ENCODE data around the gene SLC35E3. TPM values are rescaled to one million over a fixed set of nuclear protein-coding genes. Genes with fewer than 3 reads are reported as not detected.

Gene SLC35E3
- 10 to 100 TPM in 1 of 2 donors, under 1 TPM in 1; 0.95 to 14.1 TPM for total RNA-seq

- no peaks in the 10 kb centered on the region for H3K27me3 ChIP-seq (replicated peaks; ENCODE audit: insufficient read depth)
- H3K4me3 ChIP-seq = peak within 1 kb of the TSS; percentile 82
- peak; percentile 60 for DNase-seq (ENCODE audit: low spot score)
- peaks cover 0 to 14% of the 10 kb centered on the region in 2 donors for H3K4me1 ChIP-seq (ENCODE audit: control insufficient read depth in 1 of 2, low read depth in 2 of 2)
- no peak for TF ChIP-seq CTCF (IDR thresholded peaks at IDR 0.05)
- ATAC-seq (ENCODE audit: insufficient number of reproducible peaks, low FRiP score, low read depth) = peak; percentile 93
- H3K9me3 ChIP-seq = no peaks in the 10 kb centered on the region
- H3K36me3 ChIP-seq = no peaks in the 10 kb centered on the region
- peak within 1 kb of the TSS; percentile 60 to 70 for H3K27ac ChIP-seq
Measured at GRCh38 chr12:68745904-68746571, at the start of gene SLC35E3. Gene SLC35E3, plus strand, starts transcription at chr12:68746176. Its CDS starts 202 bp downstream, at chr12:68746378.

GRCh38 chr12:68699486-68699885 is 46.5 kb upstream of the SLC35E3 start:
- no peak overlapping the region for H3K27ac ChIP-seq
- no peak overlapping the region for H3K4me3 ChIP-seq
- ATAC-seq (ENCODE audit: insufficient number of reproducible peaks, low FRiP score, low read depth) (no peak), DNase-seq (ENCODE audit: low spot score) (no peak)
- H3K36me3 ChIP-seq = peaks cover 24% of the 10 kb centered on the region
- H3K9me3 ChIP-seq = no peaks in the 10 kb centered on the region
- no peak for TF ChIP-seq CTCF (IDR thresholded peaks at IDR 0.05)
- H3K27me3 ChIP-seq (replicated peaks; ENCODE audit: insufficient read depth) = no peaks in the 10 kb centered on the region
- no peaks in the 10 kb centered on the region for H3K4me1 ChIP-seq (ENCODE audit: control insufficient read depth in 1 of 2, low read depth in 2 of 2)

GRCh38 chr12:68727776-68728175 is 18.2 kb upstream of the SLC35E3 start:
- Histone ChIP-seq H3K27me3 (replicated peaks; ENCODE audit: insufficient read depth) (no peaks in the 10 kb centered on the region), H3K4me1 (ENCODE audit: control insufficient read depth in 1 of 2, low read depth in 2 of 2) (no peaks in the 10 kb centered on the region), H3K36me3 (peaks cover 5% of the 10 kb centered on the region), H3K4me3 (no peak overlapping the region), H3K27ac (no peak overlapping the region), H3K9me3 (no peaks in the 10 kb centered on the region)
- no peak for DNase-seq (ENCODE audit: low spot score)
- no peak for ATAC-seq (ENCODE audit: insufficient number of reproducible peaks, low FRiP score, low read depth)
- no peak for TF ChIP-seq CTCF (IDR thresholded peaks at IDR 0.05)

- no peak for TF ChIP-seq CTCF (IDR thresholded peaks at IDR 0.05)
- H3K36me3 ChIP-seq = peaks cover 31% of the 10 kb centered on the region
- no peak overlapping the region for H3K27ac ChIP-seq
- H3K27me3 ChIP-seq (replicated peaks; ENCODE audit: insufficient read depth) = no peaks in the 10 kb centered on the region
- H3K9me3 ChIP-seq = no peaks in the 10 kb centered on the region
- DNase-seq (ENCODE audit: low spot score) = no peak
- H3K4me3 ChIP-seq = no peak overlapping the region
- no peak for ATAC-seq (ENCODE audit: insufficient number of reproducible peaks, low FRiP score, low read depth)
- no peaks in the 10 kb centered on the region for H3K4me1 ChIP-seq (ENCODE audit: control insufficient read depth in 1 of 2, low read depth in 2 of 2)
Measured at GRCh38 chr12:68733661-68734071, 12.3 kb upstream of the SLC35E3 start.

GRCh38 chr12:68739891-68740290 is 6.1 kb upstream of the SLC35E3 start:
- TF ChIP-seq CTCF (IDR thresholded peaks at IDR 0.05) = no peak
- Histone ChIP-seq H3K4me1 (ENCODE audit: control insufficient read depth in 1 of 2, low read depth in 2 of 2) (no peaks in the 10 kb centered on the region), H3K4me3 (no peak overlapping the region), H3K9me3 (no peaks in the 10 kb centered on the region), H3K27me3 (replicated peaks; ENCODE audit: insufficient read depth) (no peaks in the 10 kb centered on the region), H3K27ac (no peak overlapping the region), H3K36me3 (peaks cover 19% of the 10 kb centered on the region)
- ATAC-seq (ENCODE audit: insufficient number of reproducible peaks, low FRiP score, low read depth) (no peak), DNase-seq (ENCODE audit: low spot score) (no peak)
